GM13976 (cell line): ENCODE measurements around the gene CLCNKB.

ENCODE experiments used
- DNase-seq: peaks from one replicate; pipeline ENCODE4 v3.0.0; 2012; ENCODE audit warnings: low spot score
- CTCF ChIP-seq: IDR thresholded peaks from 2 replicates; pipeline ENCODE4 v1.5.1; 2012; ENCODE audit warnings: borderline replicate concordance, mild to moderate bottlenecking; ENCODE audit not compliant: insufficient read depth; ENCODE audit errors: extremely low read depth, missing control alignments, control extremely low read depth
- in situ Hi-C: fragments of 300-500 bp; cut with MboI; formaldehyde crosslinking; loops from one replicate; pipeline ENCODE4 v1.12.0; 2022; ENCODE audit warnings: low sequenced_read_pairs, mixed read lengths, inconsistent platforms; ENCODE audit not compliant: unreplicated experiment

CLCNKB gene

GRCh38 chr1:16005597-16005996 is 38.0 kb upstream of the CLCNKB start:
- TF ChIP-seq CTCF: no peak
- in situ Hi-C loops: no loop called here
- no peak for DNase-seq

- in situ Hi-C loops: no loop called here
- TF ChIP-seq CTCF: no peak
- DNase-seq: peak; percentile 20
These were observed 37.6 kb upstream of the CLCNKB start for GRCh38 chr1:16006010-16006409.

- in situ Hi-C loops: no loop called here
- DNase-seq: peak; percentile 69
- peak; percentile 3 for TF ChIP-seq CTCF
These were observed 36.8 kb upstream of the CLCNKB start for GRCh38 chr1:16006552-16007485.

GRCh38 chr1:16007671-16008341 is 35.8 kb upstream of the CLCNKB start:
- DNase-seq: no peak
- in situ Hi-C loops: no loop called here
- TF ChIP-seq CTCF: no peak

GRCh38 chr1:16009030-16009460 is 34.5 kb upstream of the CLCNKB start:
- TF ChIP-seq CTCF: peak; percentile 94
- peak; percentile 75 for DNase-seq
- in situ Hi-C loops: no loop called here

GRCh38 chr1:16009678-16010077 is 33.9 kb upstream of the CLCNKB start:
- in situ Hi-C loops: no loop called here
- DNase-seq: no peak
- TF ChIP-seq CTCF: no peak
